Lower leg skin (tissue), 4 donors: ENCODE measurements around the gene FAM3A. TPM values are rescaled to one million over a fixed set of nuclear protein-coding genes. Genes with fewer than 3 reads are reported as not detected.
A peak's percentile ranks its signal among the peaks of the same experiment; 100 is the strongest.

Experiments
- DNase-seq, 2 donors: peaks; one replicate each; pipeline ENCODE4 v3.0.0-alpha.2; 2019; ENCODE audit warnings: low spot score in 2 of 2
- H3K4me3 ChIP-seq: fragments of 200-600 bp; sonication (generic); 2 replicates; pipeline ENCODE4 v1.5.1; 2017; ENCODE audit warnings: mild to moderate bottlenecking, low read depth; ENCODE audit not compliant: poor library complexity, severe bottlenecking
- CTCF ChIP-seq, 3 donors: fragments of 450-650 bp; IDR thresholded peaks; one replicate each; pipeline ENCODE4 v1.5.1; 2016; ENCODE audit warnings: antibody characterized with exemption in 3 of 3, mild to moderate bottlenecking in 3 of 3, moderate library complexity in 2 of 3
- POLR2A ChIP-seq, 2 donors: fragments of 450-650 bp; IDR thresholded peaks; one replicate each; pipeline ENCODE4 v1.6.1; 2016 to 2017; ENCODE audit warnings: antibody characterized with exemption in 2 of 2, mild to moderate bottlenecking in 1 of 2, moderate library complexity in 1 of 2
- WGBS, 2 donors: methylation state at CpG; one replicate each; pipeline ENCODE4 v1.1.5; 2018; 5-methylcytosine and 5-hydroxymethylcytosine counted together
- intact Hi-C: fragments of 100-400 bp; cut with DNase I; formaldehyde crosslinking; loops from one replicate; pipeline ENCODE4 v1.15.0; 2023; ENCODE audit warnings: low total_unique reads
- total RNA-seq, 4 donors: library from RNA; depleted of rRNA; stranded (reverse); fragments of >200 nt; gene quantifications; one replicate each; pipeline ENCODE4 v1.1.0, GENCODE V29; 2016

The FAM3A gene
- total RNA-seq, 4 donors from 2014 or later: 42.5 to 61.7 (median 47.2) TPM

- intact Hi-C loops: no loop called here
- WGBS, 2 donors: 41% methylated on average over 30 of the region's 35 CpGs; no CpG with 5 or more reads in 1 of the 2 donors
- TF ChIP-seq POLR2A (IDR thresholded peaks at IDR 0.05): no peak
- TF ChIP-seq CTCF (IDR thresholded peaks at IDR 0.05): no peak
- peak overlapping the region; percentile 56 for H3K4me3 ChIP-seq
- no peak for DNase-seq
Observed at GRCh38 chrX:154486052-154486395, 30.0 kb downstream of the FAM3A start.

- no peak overlapping the region for H3K4me3 ChIP-seq
- WGBS, 2 donors: 53 to 71% methylated on average over 8 to 34 of the region's 35 CpGs
- TF ChIP-seq POLR2A (IDR thresholded peaks at IDR 0.05) (no peak), CTCF (IDR thresholded peaks at IDR 0.05) (no peak)
- intact Hi-C loops: no loop called here
- DNase-seq: no peak
Observed at GRCh38 chrX:154485150-154486051, 30.6 kb downstream of the FAM3A start.

GRCh38 chrX:154484255-154485149 is 31.5 kb downstream of the FAM3A start:
- TF ChIP-seq CTCF (IDR thresholded peaks at IDR 0.05): no peak
- no peak for TF ChIP-seq POLR2A (IDR thresholded peaks at IDR 0.05)
- no peak for DNase-seq
- 65 to 85% methylated on average over 11 to 16 of the region's 16 CpGs for WGBS, 2 donors
- intact Hi-C loops: no loop called here
- no peak overlapping the region for H3K4me3 ChIP-seq

DNA sequence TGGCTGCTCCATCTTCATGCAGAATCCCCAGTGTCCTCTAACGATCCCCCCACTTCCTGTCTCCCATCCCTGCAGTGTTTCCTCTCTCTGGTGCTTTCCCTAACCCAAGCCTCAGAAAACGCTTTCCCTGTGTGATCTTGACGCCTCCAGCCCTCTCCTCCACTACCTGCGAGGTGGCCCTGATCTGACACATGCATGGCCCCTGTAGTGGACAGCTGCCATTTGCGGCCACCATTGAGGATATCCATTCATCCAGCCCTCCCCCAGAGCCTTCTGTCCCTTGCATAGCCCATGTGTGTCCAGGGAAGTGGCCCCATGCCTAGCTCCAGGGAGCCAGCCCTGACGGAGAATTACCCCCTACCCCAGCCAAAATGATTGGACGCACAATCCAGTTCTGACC is 32.7 kb downstream of the FAM3A start:
- TF ChIP-seq POLR2A (IDR thresholded peaks at IDR 0.05) (no peak), CTCF (IDR thresholded peaks at IDR 0.05) (no peak)
- DNase-seq: no peak
- H3K4me3 ChIP-seq: no peak overlapping the region
- intact Hi-C loops: no loop called here
- WGBS, 2 donors: 64 to 74% methylated on average over 6 to 7 of the region's 7 CpGs

DNA sequence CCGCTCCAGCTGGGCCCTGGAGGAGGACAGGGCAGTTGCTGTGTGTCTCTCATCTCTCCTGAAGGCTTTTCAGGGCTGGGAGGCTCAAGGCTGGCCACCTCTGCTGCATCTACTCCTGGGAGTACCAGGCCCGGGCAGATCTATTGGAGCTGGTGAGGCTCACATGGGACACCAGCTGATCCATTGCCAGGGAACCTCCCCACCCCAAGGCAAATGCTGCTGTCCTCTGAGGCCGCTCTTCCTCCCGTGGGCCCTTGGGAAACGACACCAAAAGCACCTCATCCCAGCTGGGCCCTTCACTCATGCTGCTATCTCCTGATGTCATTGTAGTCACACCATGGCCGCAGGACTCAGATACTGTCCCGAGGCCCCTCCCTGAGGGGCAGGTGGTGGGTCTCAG is 33.2 kb downstream of the FAM3A start:
- DNase-seq: no peak
- 70% methylated on average over 7 of the region's 7 CpGs; no CpG with 5 or more reads in 1 of the 2 donors for WGBS, 2 donors
- no peak for TF ChIP-seq POLR2A (IDR thresholded peaks at IDR 0.05)
- TF ChIP-seq CTCF (IDR thresholded peaks at IDR 0.05): no peak
- no peak overlapping the region for H3K4me3 ChIP-seq
- intact Hi-C loops: no loop called here
